ENCODE results near the gene GALNT17. TPM values are rescaled to one million over a fixed set of nuclear protein-coding genes. Genes with fewer than 3 reads are reported as not detected.

The GALNT17 gene
- total RNA-seq, 1 experiment from 2014 or later: not detected

DNA sequence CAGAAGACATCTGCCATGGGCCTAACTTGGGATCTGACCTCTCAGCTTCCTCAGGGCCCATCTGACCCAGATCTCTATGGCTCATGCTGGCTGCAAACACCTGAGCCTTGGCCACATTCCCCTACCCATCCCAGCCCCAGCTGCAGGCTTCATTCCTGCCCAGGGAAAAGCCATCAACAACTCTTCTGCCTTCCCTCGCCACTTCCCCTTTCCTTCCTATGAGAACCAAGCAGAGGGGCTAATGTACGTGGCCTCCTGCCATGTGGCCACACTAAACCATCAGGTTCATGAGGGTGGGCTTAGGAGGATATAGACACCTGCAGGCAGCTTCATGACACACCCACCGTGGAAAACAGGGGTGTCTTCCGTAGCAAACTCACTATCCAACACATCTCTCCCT is 312.2 kb downstream of the GALNT17 start:
- CTCF ChIA-PET: no interaction called here
- peaks cover 7% of the 10 kb centered on the region for H3K9me3 ChIP-seq (ENCODE audit: low read depth, low read length, poor library complexity, severe bottlenecking)
- H3K4me1 ChIP-seq (ENCODE audit: insufficient read depth, low read length, poor library complexity, severe bottlenecking): no peaks in the 10 kb centered on the region
- DNase-seq (ENCODE audit: low spot score): no peak
- TF ChIP-seq, protein P1, sequence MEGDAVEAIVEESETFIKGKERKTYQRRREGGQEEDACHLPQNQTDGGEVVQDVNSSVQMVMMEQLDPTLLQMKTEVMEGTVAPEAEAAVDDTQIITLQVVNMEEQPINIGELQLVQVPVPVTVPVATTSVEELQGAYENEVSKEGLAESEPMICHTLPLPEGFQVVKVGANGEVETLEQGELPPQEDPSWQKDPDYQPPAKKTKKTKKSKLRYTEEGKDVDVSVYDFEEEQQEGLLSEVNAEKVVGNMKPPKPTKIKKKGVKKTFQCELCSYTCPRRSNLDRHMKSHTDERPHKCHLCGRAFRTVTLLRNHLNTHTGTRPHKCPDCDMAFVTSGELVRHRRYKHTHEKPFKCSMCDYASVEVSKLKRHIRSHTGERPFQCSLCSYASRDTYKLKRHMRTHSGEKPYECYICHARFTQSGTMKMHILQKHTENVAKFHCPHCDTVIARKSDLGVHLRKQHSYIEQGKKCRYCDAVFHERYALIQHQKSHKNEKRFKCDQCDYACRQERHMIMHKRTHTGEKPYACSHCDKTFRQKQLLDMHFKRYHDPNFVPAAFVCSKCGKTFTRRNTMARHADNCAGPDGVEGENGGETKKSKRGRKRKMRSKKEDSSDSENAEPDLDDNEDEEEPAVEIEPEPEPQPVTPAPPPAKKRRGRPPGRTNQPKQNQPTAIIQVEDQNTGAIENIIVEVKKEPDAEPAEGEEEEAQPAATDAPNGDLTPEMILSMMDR (conservative IDR thresholded peaks at IDR 0.05; ENCODE audit: low read depth, low read length): no peak
- no peak for TF ChIP-seq EZH2 (IDR thresholded peaks at IDR 0.05; ENCODE audit: borderline replicate concordance, low read depth, low read length, poor library complexity, severe bottlenecking)
- H3K27me3 ChIP-seq (replicated peaks; ENCODE audit: insufficient read depth, low read depth, low read length, poor library complexity): no peaks in the 10 kb centered on the region
- POLR2A ChIA-PET (ENCODE audit: low non-redundant PET): no interaction called here
- no peaks in the 10 kb centered on the region for H3K36me3 ChIP-seq (ENCODE audit: insufficient read depth, low read length, poor library complexity, severe bottlenecking)
- no TSS peak for BruUV-seq (replicated peaks)
- no peak overlapping the region for H3K4me3 ChIP-seq (ENCODE audit: low read depth, low read length, poor library complexity, severe bottlenecking)
- intact Hi-C loops (cut with micrococcal nuclease; ENCODE audit: unreplicated experiment): no loop called here
- no peak overlapping the region for H3K27ac ChIP-seq (ENCODE audit: low read depth, low read length, poor library complexity, severe bottlenecking)

DNA sequence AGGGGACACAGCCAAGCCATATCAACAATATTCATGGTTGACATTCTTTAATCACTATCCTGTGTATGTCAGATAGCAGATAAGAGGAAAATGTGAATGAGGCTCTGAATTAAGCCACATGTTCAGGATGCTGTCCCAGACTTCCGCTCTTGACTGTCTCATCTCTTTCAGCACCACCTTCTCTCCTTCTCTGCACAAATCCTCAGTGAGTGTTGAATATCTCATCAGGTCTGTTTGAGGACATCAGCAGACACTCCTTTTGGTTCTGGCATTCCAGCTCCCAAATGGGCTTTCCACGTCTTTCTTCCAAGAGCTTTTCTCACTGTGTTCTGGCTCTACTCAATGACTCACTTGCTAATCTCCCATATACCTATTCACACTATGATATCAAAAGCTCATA is 321.7 kb downstream of the GALNT17 start:
- TF ChIP-seq, protein P1 (conservative IDR thresholded peaks at IDR 0.05; ENCODE audit: low read depth, low read length): no peak
- no peak for TF ChIP-seq EZH2 (IDR thresholded peaks at IDR 0.05; ENCODE audit: borderline replicate concordance, low read depth, low read length, poor library complexity, severe bottlenecking)

DNA sequence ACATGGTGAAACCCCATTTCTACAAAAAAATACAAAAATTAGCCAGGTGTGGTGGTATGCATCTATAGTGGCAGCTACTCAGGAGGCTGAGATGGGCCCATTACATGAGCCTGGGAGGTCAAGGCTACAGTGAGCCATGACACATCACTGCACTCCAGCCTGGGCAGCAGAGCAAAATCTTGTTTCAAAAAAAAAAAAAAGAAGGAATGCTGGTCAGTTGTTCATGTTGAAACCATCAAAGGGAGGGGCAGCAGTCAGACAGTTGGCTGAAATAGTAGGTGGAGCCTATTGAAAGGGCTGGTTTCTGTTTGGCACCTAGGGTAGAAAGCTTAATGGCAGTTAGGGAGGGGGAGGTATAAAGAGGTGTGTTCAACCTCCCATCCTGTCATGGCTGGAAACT is 323.0 kb downstream of the GALNT17 start:
- Histone ChIP-seq H3K27me3 (replicated peaks; ENCODE audit: insufficient read depth, low read depth, low read length, poor library complexity) (no peaks in the 10 kb centered on the region), H3K4me3 (ENCODE audit: low read depth, low read length, poor library complexity, severe bottlenecking) (no peak overlapping the region), H3K27ac (ENCODE audit: low read depth, low read length, poor library complexity, severe bottlenecking) (no peak overlapping the region), H3K9me3 (ENCODE audit: low read depth, low read length, poor library complexity, severe bottlenecking) (peaks cover 10% of the 10 kb centered on the region), H3K36me3 (ENCODE audit: insufficient read depth, low read length, poor library complexity, severe bottlenecking) (no peaks in the 10 kb centered on the region), H3K4me1 (ENCODE audit: insufficient read depth, low read length, poor library complexity, severe bottlenecking) (no peaks in the 10 kb centered on the region)
- TF ChIP-seq, protein P1 (conservative IDR thresholded peaks at IDR 0.05; ENCODE audit: low read depth, low read length): no peak
- no peak for TF ChIP-seq EZH2 (IDR thresholded peaks at IDR 0.05; ENCODE audit: borderline replicate concordance, low read depth, low read length, poor library complexity, severe bottlenecking)
- ChIA-PET POLR2A (ENCODE audit: low non-redundant PET) (no interaction called here), CTCF (no interaction called here)
- BruUV-seq (replicated peaks): no TSS peak
- intact Hi-C loops (cut with micrococcal nuclease; ENCODE audit: unreplicated experiment): no loop called here
- no peak for DNase-seq (ENCODE audit: low spot score)

More for the DNA sequence above, 321.7 kb downstream of the GALNT17 start:
- Histone ChIP-seq H3K9me3 (ENCODE audit: low read depth, low read length, poor library complexity, severe bottlenecking) (peaks cover 10% of the 10 kb centered on the region), H3K4me3 (ENCODE audit: low read depth, low read length, poor library complexity, severe bottlenecking) (no peak overlapping the region), H3K27me3 (replicated peaks; ENCODE audit: insufficient read depth, low read depth, low read length, poor library complexity) (no peaks in the 10 kb centered on the region), H3K27ac (ENCODE audit: low read depth, low read length, poor library complexity, severe bottlenecking) (no peak overlapping the region), H3K36me3 (ENCODE audit: insufficient read depth, low read length, poor library complexity, severe bottlenecking) (no peaks in the 10 kb centered on the region), H3K4me1 (ENCODE audit: insufficient read depth, low read length, poor library complexity, severe bottlenecking) (no peaks in the 10 kb centered on the region)
- POLR2A ChIA-PET (ENCODE audit: low non-redundant PET): no interaction called here
- no TSS peak for BruUV-seq (replicated peaks)
- intact Hi-C loops (cut with micrococcal nuclease; ENCODE audit: unreplicated experiment): no loop called here
- no peak for DNase-seq (ENCODE audit: low spot score)
- CTCF ChIA-PET: no interaction called here

Measured in A673 (cell line).